Urinary bladder (tissue), 4 donors: ENCODE results near the gene LRRC26. TPM values are rescaled to one million over a fixed set of nuclear protein-coding genes. Genes with fewer than 3 reads are reported as not detected.
A peak's percentile ranks its signal among the peaks of the same experiment; 100 is the strongest.
"Not testable (repeated sequence)": the region's sequence is repeated elsewhere in the genome, so short reads cannot be mapped to it uniquely, and the experiment has no call there.

Source experiments
- DNase-seq: peaks from one replicate; pipeline ENCODE4 v3.0.0-alpha.2; 2015; ENCODE audit errors: extremely low spot score
- H3K27ac ChIP-seq: one replicate; pipeline ENCODE4 v1.5.1; 2013; ENCODE audit warnings: low read depth, mild to moderate bottlenecking, moderate library complexity
- H3K36me3 ChIP-seq: one replicate; pipeline ENCODE4 v1.6.1; 2013; ENCODE audit warnings: mild to moderate bottlenecking, moderate library complexity; ENCODE audit not compliant: insufficient read depth
- H3K4me1 ChIP-seq: one replicate; pipeline ENCODE4 v1.6.1; 2013; ENCODE audit warnings: mild to moderate bottlenecking, moderate library complexity; ENCODE audit not compliant: insufficient read depth
- H3K4me3 ChIP-seq: one replicate; pipeline ENCODE4 v1.5.1; 2013; ENCODE audit warnings: low read depth, low read length
- WGBS: extraction: QIAGEN DNeasy Blood & Tissue Kit; methylation state at CpG from one replicate; pipeline ENCODE4 v1.1.7; 2013; 5-methylcytosine and 5-hydroxymethylcytosine counted together
- polyA plus RNA-seq: library from polyadenylated mRNA; stranded (reverse); fragments of 200-250 nt; gene quantifications from one replicate; pipeline ENCODE4 v1.2.3, GENCODE V29; 2013
- total RNA-seq: library from RNA; depleted of rRNA; stranded (reverse); fragments of >200 nt; gene quantifications from one replicate; pipeline ENCODE4 v1.2.3, GENCODE V29; 2014
- donor health status: healthy with polysubstance abuse.
- donor health status: healthy.

The LRRC26 gene
- total and polyA plus RNA-seq, 2 donors, result not detected

GRCh38 chr9:137141976-137142936, 27.6 kb downstream of the LRRC26 start:
- no peak for DNase-seq
- peaks cover 2% of the 10 kb centered on the region for H3K4me1 ChIP-seq
- no peak overlapping the region for H3K4me3 ChIP-seq
- 77% methylated on average over 24 of the region's 24 CpGs for WGBS
- H3K36me3 ChIP-seq, result no peaks in the 10 kb centered on the region
- no peak overlapping the region for H3K27ac ChIP-seq

DNA sequence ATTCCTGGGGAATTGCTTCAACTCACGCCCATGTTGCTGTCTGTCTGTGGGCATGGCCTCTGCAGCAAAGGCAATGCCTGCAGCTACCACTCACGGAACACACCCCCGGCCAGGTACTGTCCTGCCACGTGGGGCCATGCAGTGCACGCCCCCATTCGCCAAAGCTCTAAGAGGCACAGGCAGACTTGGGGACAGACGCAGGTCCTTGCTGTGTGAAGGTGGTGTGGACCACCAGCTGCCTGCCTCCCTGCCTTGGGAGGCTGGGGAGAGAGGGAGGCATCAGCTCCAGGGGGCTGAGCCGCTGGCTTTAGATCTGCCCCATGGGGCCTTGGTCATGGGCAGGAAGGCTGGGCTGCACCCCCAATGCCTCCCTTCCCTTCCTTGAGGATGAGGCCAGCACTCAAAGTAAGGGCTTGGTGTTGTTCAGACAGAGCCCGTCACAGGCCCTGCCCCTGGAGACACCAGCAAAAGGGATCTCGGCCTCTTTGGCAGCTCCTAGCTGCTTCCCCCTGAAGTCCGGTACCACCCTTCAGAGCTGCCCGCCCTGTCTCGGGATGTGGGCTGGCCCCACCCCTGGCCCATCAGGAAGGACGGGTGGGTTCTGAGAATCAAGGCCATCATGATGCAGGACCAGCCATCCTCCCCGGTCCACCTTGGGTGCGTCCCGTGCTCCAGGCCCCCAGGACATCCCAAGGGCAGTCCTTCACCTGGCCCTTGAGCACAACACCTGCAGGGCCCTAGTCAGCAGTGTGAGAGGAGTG, 28.6 kb downstream of the LRRC26 start:
- H3K4me1 ChIP-seq, result peaks cover 2% of the 10 kb centered on the region
- H3K27ac ChIP-seq, result no peak overlapping the region
- WGBS, result 75% methylated on average over 17 of the region's 17 CpGs
- H3K4me3 ChIP-seq, result no peak overlapping the region
- H3K36me3 ChIP-seq, result no peaks in the 10 kb centered on the region
- DNase-seq, result no peak

DNA sequence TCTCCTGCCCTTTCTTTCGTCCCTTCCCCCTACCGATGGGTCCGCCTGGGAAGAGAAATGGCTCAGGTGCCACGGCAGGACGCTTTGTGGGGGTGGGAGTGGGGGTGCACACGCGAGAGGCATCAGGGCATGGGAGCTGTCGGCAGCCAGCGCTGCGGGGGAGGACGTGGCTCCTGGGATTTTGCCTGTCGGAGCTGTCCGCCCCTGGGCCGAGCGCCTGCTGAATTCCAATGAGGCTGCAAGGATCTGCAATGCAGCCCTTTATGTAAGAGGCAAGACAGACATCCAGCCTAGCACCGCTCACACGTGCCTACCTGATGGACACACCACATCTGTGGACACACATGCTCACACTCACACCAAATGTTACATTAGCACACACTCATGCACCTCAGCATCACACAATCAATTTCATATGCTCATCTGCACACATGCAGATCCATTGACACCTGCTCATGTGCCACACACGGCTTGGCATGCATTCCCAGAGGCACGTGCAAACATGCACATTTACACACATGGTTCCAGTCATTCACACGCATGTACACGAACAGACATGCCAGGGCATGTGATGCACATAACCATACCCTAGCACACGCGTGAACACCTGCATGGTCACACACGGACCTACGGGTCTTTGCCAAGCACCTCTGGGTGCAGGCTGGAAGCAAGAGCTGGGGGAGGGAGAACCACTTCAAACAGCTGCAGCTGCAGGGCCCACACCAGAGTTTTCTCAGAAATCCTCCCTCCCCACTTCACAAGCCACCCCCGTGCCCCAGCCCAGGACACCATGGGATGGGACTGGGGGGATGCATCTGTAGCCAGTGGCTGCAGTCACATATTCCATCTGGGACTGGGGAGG, 29.5 kb downstream of the LRRC26 start:
- no peak overlapping the region for H3K27ac ChIP-seq
- H3K4me3 ChIP-seq, result no peak overlapping the region
- no peak for DNase-seq
- WGBS, result 57% methylated on average over 26 of the region's 26 CpGs
- H3K4me1 ChIP-seq, result peaks cover 2% of the 10 kb centered on the region
- H3K36me3 ChIP-seq, result no peaks in the 10 kb centered on the region

- no peak overlapping the region for H3K4me3 ChIP-seq
Observed at GRCh38 chr9:137139468-137140150, 30.2 kb downstream of the LRRC26 start.

DNA sequence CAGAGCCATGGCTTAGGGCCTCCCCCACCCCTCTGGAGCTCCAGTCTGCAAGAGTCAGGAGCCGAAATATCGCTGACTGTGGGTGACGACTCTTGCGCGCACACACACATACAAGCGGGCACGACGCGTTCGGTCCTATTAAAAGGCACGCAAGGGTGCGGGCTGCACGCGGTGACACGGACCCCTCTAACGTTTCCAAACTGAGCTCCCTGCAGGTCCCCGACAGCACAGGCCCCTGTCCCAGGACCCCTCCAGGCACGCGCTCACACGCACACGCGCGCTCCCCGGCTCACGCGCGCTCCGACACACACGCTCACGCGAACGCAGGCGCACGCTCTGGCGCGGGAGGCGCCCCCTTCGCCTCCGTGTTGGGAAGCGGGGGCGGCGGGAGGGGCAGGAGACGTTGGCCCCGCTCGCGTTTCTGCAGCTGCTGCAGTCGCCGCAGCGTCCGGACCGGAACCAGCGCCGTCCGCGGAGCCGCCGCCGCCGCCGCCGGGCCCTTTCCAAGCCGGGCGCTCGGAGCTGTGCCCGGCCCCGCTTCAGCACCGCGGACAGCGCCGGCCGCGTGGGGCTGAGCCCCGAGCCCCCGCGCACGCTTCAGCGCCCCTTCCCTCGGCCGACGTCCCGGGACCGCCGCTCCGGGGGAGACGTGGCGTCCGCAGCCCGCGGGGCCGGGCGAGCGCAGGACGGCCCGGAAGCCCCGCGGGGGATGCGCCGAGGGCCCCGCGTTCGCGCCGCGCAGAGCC, 31.0 kb downstream of the LRRC26 start, which contains the start of gene GRIN1:
GRIN1 (plus strand) TSS at position 433 of the 746 bp plus-strand sequence. CDS start 333 bp downstream, outside the sequence.
- no peak within 1 kb of the TSS for H3K4me3 ChIP-seq
- H3K27ac ChIP-seq, result no peak within 1 kb of the TSS
- no peak for DNase-seq
- H3K36me3 ChIP-seq, result no peaks in the 10 kb centered on the region
- peaks cover 2% of the 10 kb centered on the region for H3K4me1 ChIP-seq
- WGBS, result 6% methylated on average over 104 of the region's 104 CpGs

More at GRCh38 chr9:137139468-137140150, 30.2 kb downstream of the LRRC26 start:
- peaks cover 2% of the 10 kb centered on the region for H3K4me1 ChIP-seq
- no peak for DNase-seq
- no peaks in the 10 kb centered on the region for H3K36me3 ChIP-seq
- H3K27ac ChIP-seq, result no peak overlapping the region
- 31% methylated on average over 37 of the region's 37 CpGs for WGBS

DNA sequence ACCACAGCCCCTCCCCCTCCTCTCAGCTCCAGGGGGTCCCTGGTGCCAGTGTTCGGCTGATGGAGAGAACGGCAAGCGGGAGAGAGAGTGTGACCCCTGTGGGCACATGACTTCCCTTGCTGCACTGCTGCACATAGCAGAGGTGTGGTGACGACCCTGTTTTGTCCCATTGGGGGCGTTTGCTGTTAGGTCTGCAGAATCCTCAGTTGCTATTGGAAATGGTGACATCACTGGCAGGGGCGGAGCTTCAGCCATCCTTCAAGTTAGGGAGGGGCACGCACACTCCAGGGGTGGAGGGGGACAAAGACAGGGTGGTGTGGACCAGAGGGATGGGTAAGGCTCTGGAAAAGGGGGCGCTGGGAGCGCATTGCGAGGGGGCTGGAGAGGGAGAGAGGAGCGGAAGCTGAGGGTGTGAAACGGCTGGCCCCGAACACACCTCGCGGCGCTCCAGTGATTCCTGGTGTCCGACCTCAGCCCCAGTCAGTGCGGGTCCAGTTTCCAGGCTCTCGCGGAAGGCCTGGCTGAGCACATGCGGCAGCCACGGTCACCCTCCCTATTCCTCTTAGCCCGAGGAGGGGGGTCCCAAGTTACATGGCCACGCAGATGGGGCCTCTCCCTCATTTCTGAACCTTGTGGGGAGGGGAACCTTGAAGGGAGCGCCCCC, 31.7 kb downstream of the LRRC26 start:
- Histone ChIP-seq H3K36me3 (no peaks in the 10 kb centered on the region), H3K4me3 (no peak overlapping the region), H3K4me1 (peaks cover 2% of the 10 kb centered on the region), H3K27ac (no peak overlapping the region)
- DNase-seq, result no peak
- WGBS, result 6% methylated on average over 25 of the region's 25 CpGs

DNA sequence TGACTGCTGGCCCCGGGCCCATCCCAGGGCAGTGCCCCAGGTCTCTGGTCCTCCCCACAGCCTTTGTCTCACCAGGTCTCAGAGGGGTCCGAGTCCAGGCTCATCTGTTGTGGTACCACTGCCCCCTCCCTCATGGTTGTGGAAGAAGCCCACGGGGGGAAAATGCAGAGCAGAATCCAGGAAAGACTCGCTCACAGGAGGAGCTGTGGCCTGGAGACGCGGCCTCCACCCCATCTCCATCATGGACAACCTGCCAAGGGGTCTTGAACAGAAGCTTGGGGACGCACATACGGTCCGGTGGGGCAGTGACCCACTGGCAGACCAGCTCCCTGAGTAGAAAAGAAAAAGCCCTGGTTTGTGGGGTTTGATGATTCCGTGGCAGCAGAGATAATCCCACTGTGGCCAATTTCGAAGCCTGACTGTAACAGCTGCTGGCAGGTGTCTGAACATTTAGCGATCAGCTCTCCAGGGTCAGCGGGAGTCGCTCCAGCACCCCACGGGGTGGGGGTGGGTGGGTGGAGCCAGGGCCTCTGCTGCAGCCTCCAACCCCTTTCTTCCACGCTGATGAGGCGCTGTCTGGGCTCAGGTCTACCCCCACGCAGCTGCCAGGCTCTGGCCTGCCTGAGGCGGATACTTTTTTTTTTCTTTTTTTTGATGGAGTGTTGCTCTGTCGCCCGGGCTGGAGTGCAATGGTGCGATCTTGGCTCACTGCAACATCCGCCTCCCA, 32.8 kb downstream of the LRRC26 start:
- H3K27ac ChIP-seq, result no peak overlapping the region
- peaks cover 2% of the 10 kb centered on the region for H3K4me1 ChIP-seq
- no peak overlapping the region for H3K4me3 ChIP-seq
- no peaks in the 10 kb centered on the region for H3K36me3 ChIP-seq
- no peak for DNase-seq
- 71% methylated on average over 23 of the region's 23 CpGs for WGBS

DNA sequence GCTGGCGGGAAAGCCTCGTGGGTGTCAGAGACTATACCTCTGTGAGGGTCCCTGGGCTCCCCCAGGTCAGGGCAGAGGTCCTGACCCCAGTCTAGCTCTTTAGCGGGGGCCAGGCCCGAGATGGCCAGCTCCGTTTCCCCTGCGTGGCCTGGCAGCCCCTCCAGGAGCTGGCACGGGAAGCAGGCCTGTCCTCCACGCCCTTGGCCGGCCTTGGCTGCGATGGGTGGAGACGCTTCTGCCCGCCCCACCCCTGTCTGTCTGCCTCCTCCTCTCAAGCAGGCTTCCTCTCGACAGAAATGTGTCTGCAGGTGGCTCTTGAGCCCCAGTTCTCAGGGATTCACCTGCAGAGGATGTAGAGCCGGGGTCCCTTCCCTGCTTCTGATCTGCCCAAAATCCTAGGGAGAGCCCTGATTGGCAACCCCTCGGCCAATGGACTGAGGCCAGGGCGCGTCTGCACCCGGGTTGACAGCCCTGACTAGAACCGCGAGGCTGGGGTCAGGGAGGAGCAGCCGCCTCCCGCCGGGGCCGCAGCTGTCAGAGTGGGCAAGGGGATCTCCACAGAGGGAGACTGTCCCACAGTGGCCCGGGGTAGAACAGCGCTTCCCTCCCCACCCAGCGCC, 33.5 kb downstream of the LRRC26 start:
- Histone ChIP-seq H3K4me3 (no peak overlapping the region), H3K36me3 (no peaks in the 10 kb centered on the region), H3K4me1 (peaks cover 2% of the 10 kb centered on the region), H3K27ac (no peak overlapping the region)
- WGBS, result 36% methylated on average over 27 of the region's 27 CpGs
- DNase-seq, result no peak

GRCh38 chr9:137135154-137135553, 34.7 kb downstream of the LRRC26 start:
- DNase-seq, H3K27ac ChIP-seq, H3K4me1 ChIP-seq, H3K36me3 ChIP-seq, H3K4me3 ChIP-seq: not testable (repeated sequence)
- 75% methylated on average over 9 of the region's 9 CpGs for WGBS

GRCh38 chr9:137134191-137134590, 35.7 kb downstream of the LRRC26 start:
- WGBS, result 80% methylated on average over 4 of the region's 4 CpGs
- Histone ChIP-seq H3K27ac (no peak overlapping the region), H3K36me3 (no peaks in the 10 kb centered on the region), H3K4me3 (no peak overlapping the region), H3K4me1 (peaks cover 1% of the 10 kb centered on the region)
- DNase-seq, result no peak

- 5% methylated on average over 58 of the region's 58 CpGs for WGBS
- no peak for DNase-seq
- no peaks in the 10 kb centered on the region for H3K36me3 ChIP-seq
- peak overlapping the region; percentile 67 for H3K4me3 ChIP-seq
- no peaks in the 10 kb centered on the region for H3K4me1 ChIP-seq
- H3K27ac ChIP-seq, result no peak overlapping the region
Observed at GRCh38 chr9:137130176-137130755, 39.6 kb downstream of the LRRC26 start.
